ACHN (cell line): ENCODE measurements around the gene PLPPR3.
"Not testable (repeated sequence)": the region's sequence is repeated elsewhere in the genome, so short reads cannot be mapped to it uniquely, and the experiment has no call there.

ENCODE experiments used
- DNase-seq: peaks from one replicate; pipeline ENCODE4 v3.0.0-alpha.2; 2015
- in situ Hi-C: cut with HindIII; loops from 2 replicates; pipeline ENCODE4 v1.10.0; 2017; ENCODE audit warnings: low sequenced_read_pairs, low pct_ligation_motif_present, low pct_unique_long_range_greater_than_20kb

The PLPPR3 gene

DNA sequence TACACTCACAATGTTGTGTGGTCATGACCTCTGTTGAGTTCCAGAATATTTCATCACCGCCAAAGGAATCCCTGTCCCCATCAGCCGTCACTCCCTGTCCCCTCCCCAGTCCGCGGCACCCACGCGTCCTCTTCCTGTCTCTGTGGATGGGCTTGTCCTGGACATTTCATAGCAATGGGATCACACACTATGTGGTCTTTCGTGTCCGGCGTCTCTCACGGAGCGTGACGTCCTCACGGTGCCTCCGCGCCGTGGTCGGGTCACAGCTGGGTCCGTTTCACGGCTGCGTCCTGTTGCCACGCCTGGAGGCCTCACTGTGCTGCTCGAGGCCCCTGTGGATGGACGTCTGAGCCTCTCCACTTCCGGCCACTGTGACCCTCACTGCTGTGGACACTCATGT is 12.5 kb upstream of the PLPPR3 start:
- DNase-seq, result no peak
- in situ Hi-C loops, result no loop called here

GRCh38 chr19:831407-832369 is 9.9 kb upstream of the PLPPR3 start:
- no peak for DNase-seq

GRCh38 chr19:829129-829758 is 7.5 kb upstream of the PLPPR3 start:
- DNase-seq, result no peak
- in situ Hi-C loops, result no loop called here

More at GRCh38 chr19:831407-832369, 9.9 kb upstream of the PLPPR3 start:
- in situ Hi-C loops, result no loop called here

DNA sequence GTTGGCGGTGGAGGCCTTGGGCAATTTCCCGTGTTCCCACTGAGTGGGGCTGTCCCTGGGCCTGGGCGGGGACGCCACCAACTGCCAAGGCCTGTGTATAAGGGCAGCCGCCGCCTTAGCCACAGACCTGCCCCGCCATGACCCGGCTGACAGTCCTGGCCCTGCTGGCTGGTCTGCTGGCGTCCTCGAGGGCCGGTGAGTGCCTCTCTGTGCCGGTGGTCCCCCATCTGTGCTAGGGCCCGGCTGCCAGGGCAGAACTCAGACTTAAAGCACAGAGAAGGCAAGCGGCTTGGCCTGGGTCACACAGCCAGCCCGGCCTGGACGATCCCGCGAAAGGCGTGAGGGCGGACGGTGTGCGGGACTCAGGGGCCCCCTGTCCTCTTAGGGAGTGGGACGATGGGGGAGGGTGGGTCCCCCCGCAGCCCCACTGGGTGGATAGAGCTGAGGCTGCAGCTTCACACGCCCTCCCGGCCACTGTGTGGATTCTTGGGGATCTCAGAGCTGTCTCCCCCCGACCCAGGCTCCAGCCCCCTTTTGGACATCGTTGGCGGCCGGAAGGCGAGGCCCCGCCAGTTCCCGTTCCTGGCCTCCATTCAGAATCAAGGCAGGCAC is 6.1 kb upstream of the PLPPR3 start, which contains the start of gene AZU1:
AZU1 (plus strand) TSS at position 128 of the 612 bp plus-strand sequence; CDS start at position 138, 10 bp downstream.
- in situ Hi-C loops, result no loop called here
- no peak for DNase-seq

- no peak for DNase-seq
- in situ Hi-C loops, result no loop called here
Observed at GRCh38 chr19:827314-827709, 5.6 kb upstream of the PLPPR3 start.

- in situ Hi-C loops, result no loop called here
- no peak for DNase-seq
Observed at GRCh38 chr19:825897-826644, 4.3 kb upstream of the PLPPR3 start.

- no peak for DNase-seq
- in situ Hi-C loops, result no loop called here
Observed at GRCh38 chr19:824885-825284, 3.1 kb upstream of the PLPPR3 start.

GRCh38 chr19:823565-824121 is 1.9 kb upstream of the PLPPR3 start:
- no peak for DNase-seq

GRCh38 chr19:821231-821824 is 427 bp downstream of the PLPPR3 start:
- no peak for DNase-seq
- in situ Hi-C loops, result no loop called here

More at GRCh38 chr19:823565-824121, 1.9 kb upstream of the PLPPR3 start:
- in situ Hi-C loops, result no loop called here

- in situ Hi-C loops, DNase-seq: not testable (repeated sequence)
Observed at GRCh38 chr19:820212-820611, 1.5 kb downstream of the PLPPR3 start.

DNA sequence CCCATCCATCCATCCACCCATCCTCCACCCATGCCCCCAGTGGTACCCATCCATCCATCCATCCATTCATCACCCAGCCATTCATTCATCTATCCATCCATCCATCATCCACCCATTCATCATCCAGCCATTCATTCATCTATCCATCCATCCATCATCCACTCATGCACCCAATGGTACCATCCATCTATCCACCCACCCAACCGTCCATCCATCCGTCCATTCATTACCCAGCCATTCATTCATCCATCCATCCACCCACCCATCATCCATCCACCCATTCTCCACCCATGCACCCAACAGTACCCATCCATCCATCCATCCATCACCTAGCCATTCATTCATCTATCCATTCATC is 5.3 kb downstream of the PLPPR3 start:
- DNase-seq, result no peak
- in situ Hi-C loops, result no loop called here

- no peak for DNase-seq
Observed at GRCh38 chr19:815775-816499, 5.8 kb downstream of the PLPPR3 start.

GRCh38 chr19:815079-815774 is 6.5 kb downstream of the PLPPR3 start:
- DNase-seq, result no peak
- in situ Hi-C loops, result no loop called here

More at GRCh38 chr19:815775-816499, 5.8 kb downstream of the PLPPR3 start:
- in situ Hi-C loops, result no loop called here

- DNase-seq, result no peak
- in situ Hi-C loops, result no loop called here
Observed at GRCh38 chr19:814152-815078, 7.3 kb downstream of the PLPPR3 start.

DNA sequence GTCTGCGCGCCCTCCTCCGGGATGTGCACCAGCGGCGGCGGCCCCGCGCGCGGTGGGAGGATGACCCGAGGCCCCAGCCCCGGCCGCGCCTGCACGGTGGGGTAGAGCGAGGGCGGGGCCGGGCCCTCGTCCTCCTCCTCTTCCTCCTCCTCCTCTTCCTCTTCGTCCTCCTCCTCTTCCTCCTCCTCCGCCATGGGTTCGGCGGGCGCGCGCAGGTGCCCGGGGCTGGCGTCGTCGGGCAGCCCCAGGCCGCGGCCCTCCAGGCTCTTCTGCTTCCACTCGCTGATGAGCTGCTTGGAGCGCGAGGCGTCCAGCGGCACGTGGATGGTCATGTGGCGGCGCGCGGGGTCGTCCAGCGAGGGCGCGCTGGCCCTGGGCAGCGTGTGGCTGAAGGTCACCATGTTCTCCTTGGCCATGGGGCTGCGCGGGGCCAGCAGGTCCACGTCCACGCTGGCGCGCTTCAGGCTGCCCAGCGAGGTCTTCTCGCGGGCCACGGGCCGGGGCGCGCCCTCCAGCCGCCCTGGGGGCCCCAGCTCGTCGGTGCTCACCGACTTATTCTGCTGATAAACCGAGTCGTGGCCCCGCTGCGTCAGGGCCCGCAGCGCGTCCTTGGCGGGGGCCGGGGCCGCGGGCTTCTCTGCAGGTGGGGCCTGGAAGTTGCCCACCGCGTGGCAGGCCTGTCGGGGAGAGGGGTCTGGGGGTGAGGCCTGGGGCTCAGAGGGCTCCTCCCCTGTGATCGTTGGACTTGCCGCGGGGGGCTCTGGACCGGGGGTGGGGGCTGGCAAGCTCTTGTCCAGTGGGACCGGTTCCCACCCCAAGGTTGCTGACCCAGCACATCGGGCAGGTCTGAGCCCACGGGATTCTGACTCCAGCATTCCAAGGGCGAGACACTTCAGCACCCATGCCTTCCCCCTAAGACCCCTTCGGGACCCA is 8.3 kb downstream of the PLPPR3 start:
- in situ Hi-C loops, result no loop called here

More for the DNA sequence above, 8.3 kb downstream of the PLPPR3 start:
- DNase-seq, result no peak
